Measurements from ENCODE around the gene ASAP2.

The ASAP2 gene

DNA sequence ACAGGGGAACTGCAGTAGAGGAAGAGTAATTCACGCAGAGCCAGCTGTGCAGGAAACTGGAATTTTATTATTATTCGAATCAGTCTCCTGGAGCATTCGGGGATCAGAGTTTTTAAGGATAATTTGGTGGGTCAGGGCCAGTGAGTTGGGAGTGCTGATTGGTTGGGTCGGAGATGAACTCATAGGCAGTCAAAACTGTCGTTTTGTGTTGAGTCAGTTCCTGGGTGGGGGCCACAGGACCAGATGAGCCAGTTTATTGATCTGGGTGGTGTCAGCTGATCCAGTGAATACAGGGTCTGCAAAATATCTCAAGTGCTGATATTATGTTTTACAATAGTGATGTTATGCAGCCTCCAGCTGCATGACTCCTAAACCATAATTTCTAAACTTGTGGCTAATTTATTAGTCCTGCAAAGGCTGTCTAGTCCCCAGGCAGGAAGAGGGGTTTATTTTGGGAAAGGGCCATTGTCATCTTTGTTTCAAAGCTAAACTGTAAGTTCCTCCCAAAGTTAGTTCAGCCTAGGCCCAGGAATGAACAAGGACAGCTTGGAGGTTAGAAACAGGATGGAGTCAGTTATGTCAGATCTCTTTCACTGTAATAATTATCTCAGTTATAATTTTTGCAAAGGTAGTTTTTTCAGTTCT is 67.0 kb downstream of the ASAP2 start:
- H3K4me3 ChIP-seq (ENCODE audit: low read depth, low read length): no peak overlapping the region
- no peaks in the 10 kb centered on the region for H3K36me3 ChIP-seq
- no peaks in the 10 kb centered on the region for H3K27me3 ChIP-seq (ENCODE audit: insufficient read depth, low read depth, severe bottlenecking)
- no peaks in the 10 kb centered on the region for H3K9me3 ChIP-seq (ENCODE audit: severe bottlenecking)
- no peak for DNase-seq
- H3K27ac ChIP-seq: no peak overlapping the region
- TF ChIP-seq, protein P1, sequence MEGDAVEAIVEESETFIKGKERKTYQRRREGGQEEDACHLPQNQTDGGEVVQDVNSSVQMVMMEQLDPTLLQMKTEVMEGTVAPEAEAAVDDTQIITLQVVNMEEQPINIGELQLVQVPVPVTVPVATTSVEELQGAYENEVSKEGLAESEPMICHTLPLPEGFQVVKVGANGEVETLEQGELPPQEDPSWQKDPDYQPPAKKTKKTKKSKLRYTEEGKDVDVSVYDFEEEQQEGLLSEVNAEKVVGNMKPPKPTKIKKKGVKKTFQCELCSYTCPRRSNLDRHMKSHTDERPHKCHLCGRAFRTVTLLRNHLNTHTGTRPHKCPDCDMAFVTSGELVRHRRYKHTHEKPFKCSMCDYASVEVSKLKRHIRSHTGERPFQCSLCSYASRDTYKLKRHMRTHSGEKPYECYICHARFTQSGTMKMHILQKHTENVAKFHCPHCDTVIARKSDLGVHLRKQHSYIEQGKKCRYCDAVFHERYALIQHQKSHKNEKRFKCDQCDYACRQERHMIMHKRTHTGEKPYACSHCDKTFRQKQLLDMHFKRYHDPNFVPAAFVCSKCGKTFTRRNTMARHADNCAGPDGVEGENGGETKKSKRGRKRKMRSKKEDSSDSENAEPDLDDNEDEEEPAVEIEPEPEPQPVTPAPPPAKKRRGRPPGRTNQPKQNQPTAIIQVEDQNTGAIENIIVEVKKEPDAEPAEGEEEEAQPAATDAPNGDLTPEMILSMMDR (IDR thresholded peaks at IDR 0.05; ENCODE audit: low read depth, low read length): no peak

DNA sequence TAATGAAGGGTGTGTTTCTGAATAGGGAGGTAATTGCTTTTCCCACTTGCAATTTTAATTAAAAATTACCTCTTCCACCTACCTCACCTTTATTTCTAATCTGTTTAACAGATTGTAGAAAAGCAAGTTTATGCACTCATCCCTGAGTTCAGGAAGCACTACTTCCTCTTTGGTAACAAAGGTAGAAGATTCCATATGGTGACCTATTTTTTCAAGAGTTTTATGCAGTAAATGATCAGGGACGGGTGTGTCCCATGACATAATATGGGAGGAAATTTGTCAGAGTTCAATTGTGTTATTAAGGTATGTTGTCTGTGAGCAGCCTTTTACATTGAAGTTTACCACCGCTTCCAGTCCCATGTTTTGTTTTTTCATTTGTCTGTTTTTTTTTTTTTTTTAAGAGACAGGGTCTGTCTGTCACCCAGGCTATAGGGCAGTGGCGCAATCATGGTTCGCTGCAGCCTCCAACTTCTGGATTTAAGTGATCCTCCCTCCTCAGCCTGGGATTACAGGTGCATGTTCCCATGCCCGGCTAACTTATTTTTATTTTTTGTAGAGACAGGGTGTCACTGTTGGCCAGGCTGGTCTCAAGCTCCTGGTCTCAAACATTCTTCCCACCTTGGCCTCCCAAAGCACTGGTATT is 68.2 kb downstream of the ASAP2 start:
- TF ChIP-seq, protein P1 (IDR thresholded peaks at IDR 0.05; ENCODE audit: low read depth, low read length): no peak
- no peak for DNase-seq
- Histone ChIP-seq H3K4me3 (ENCODE audit: low read depth, low read length) (no peak overlapping the region), H3K36me3 (no peaks in the 10 kb centered on the region), H3K27me3 (ENCODE audit: insufficient read depth, low read depth, severe bottlenecking) (no peaks in the 10 kb centered on the region), H3K27ac (no peak overlapping the region), H3K9me3 (ENCODE audit: severe bottlenecking) (no peaks in the 10 kb centered on the region)

DNA sequence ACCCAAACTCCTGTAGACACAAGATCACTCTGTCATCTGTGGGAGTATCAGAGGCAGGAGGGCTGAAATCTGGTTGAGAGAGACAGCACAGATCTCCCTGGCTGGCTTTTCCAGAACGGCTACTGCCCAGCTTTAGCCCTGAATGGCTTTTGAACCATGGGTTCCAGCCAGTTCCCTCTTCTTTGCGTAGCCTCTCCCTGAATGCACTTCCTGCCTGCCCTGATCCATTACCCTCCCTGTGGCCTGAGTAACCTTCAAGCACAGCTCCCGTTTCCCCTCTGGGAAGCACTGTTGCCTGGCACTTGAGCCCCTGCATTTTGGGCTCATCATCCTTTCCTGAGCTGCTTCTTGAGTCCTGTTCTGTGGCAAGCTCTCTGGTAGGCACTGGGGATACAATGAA is 68.8 kb downstream of the ASAP2 start:
- Histone ChIP-seq H3K27me3 (ENCODE audit: insufficient read depth, low read depth, severe bottlenecking) (no peaks in the 10 kb centered on the region), H3K9me3 (ENCODE audit: severe bottlenecking) (no peaks in the 10 kb centered on the region), H3K27ac (no peak overlapping the region), H3K4me3 (ENCODE audit: low read depth, low read length) (no peak overlapping the region), H3K36me3 (no peaks in the 10 kb centered on the region)
- TF ChIP-seq, protein P1 (IDR thresholded peaks at IDR 0.05; ENCODE audit: low read depth, low read length): no peak
- DNase-seq: no peak

DNA sequence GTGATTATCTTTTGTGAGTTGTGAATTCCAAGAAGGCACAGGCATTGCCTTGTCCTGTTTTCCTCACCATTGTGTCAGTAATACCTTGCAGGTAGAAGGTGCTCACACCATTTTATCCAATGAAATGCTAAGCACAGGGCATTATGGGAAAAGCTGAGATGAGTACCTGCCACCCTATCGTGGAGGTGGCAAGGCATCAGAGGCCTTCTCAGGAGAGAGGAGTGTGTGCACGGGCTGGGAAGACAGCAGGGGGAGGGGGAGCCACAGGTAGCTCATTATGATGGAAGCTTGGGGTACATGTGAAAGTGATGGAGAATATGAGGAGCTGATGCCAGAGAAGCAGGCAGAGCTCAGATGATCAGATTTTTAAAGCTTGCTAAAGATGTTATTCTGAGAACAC is 69.5 kb downstream of the ASAP2 start:
- DNase-seq: no peak
- TF ChIP-seq, protein P1 (IDR thresholded peaks at IDR 0.05; ENCODE audit: low read depth, low read length): no peak
- no peaks in the 10 kb centered on the region for H3K27me3 ChIP-seq (ENCODE audit: insufficient read depth, low read depth, severe bottlenecking)
- no peak overlapping the region for H3K4me3 ChIP-seq (ENCODE audit: low read depth, low read length)
- H3K9me3 ChIP-seq (ENCODE audit: severe bottlenecking): no peaks in the 10 kb centered on the region
- no peak overlapping the region for H3K27ac ChIP-seq
- H3K36me3 ChIP-seq: no peaks in the 10 kb centered on the region

DNA sequence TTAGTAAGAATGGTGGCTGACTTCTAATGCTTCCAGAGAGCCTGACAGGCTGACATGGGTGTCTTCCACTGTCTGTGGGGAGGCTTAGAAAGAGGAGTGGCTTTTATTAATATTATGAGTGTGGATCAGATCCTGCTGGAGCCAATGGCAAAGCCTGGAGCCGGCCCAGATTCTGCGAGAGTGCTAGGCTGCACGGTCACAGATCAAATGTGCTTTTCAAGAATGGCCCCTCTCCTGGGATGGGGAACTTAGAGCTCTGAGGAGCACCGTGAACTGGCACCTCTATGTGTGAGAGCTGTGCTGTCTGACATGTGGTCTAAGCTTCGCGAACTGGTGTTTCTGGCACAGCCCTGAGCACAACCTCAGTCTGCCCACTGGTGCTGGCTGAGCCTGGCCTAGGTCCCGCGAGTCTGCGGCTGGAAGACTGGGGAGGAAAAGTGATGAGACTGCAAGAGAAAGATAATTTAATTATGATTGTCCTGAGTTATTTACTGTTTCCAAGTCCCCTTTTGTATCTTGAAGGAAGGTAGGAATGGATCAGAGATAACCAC is 70.4 kb downstream of the ASAP2 start:
- H3K9me3 ChIP-seq (ENCODE audit: severe bottlenecking): no peaks in the 10 kb centered on the region
- no peaks in the 10 kb centered on the region for H3K27me3 ChIP-seq (ENCODE audit: insufficient read depth, low read depth, severe bottlenecking)
- no peak for DNase-seq
- no peak overlapping the region for H3K4me3 ChIP-seq (ENCODE audit: low read depth, low read length)
- peaks cover 3% of the 10 kb centered on the region; the same call in 1 of the 2 replicates for H3K36me3 ChIP-seq
- TF ChIP-seq, protein P1 (IDR thresholded peaks at IDR 0.05; ENCODE audit: low read depth, low read length): no peak
- no peak overlapping the region for H3K27ac ChIP-seq
